CD4-positive, alpha-beta T cell treated with Interleukin-21 for 1 hour (primary cell): ENCODE measurements around the gene DDIAS.
"Not testable (repeated sequence)": the region's sequence is repeated elsewhere in the genome, so short reads cannot be mapped to it uniquely, and the experiment has no call there.

Source experiments
- DNase-seq: peaks from one replicate; pipeline ENCODE4 v3.0.0-alpha.2; 2020

Gene DDIAS

GRCh38 chr11:82929121-82929520 lies 27.6 kb downstream of the DDIAS start:
- no peak for DNase-seq

- no peak for DNase-seq
These were observed 28.7 kb downstream of the DDIAS start for GRCh38 chr11:82930229-82930628.

GRCh38 chr11:82930734-82931133 lies 29.2 kb downstream of the DDIAS start:
- no peak for DNase-seq

GRCh38 chr11:82932564-82932963 lies 31.0 kb downstream of the DDIAS start:
- DNase-seq, result no peak

- no peak for DNase-seq
These were observed 34.7 kb downstream of the DDIAS start for GRCh38 chr11:82936261-82936660.

GRCh38 chr11:82937554-82937953 lies 36.0 kb downstream of the DDIAS start:
- DNase-seq, result no peak

GRCh38 chr11:82939456-82939855 lies 37.9 kb downstream of the DDIAS start:
- no peak for DNase-seq

- no peak for DNase-seq
These were observed 40.8 kb downstream of the DDIAS start for GRCh38 chr11:82942376-82942775.

GRCh38 chr11:82943430-82943829 lies 41.9 kb downstream of the DDIAS start:
- not testable (repeated sequence) for DNase-seq

GRCh38 chr11:82944198-82944597 lies 42.7 kb downstream of the DDIAS start:
- no peak for DNase-seq

- not testable (repeated sequence) for DNase-seq
These were observed 43.5 kb downstream of the DDIAS start for GRCh38 chr11:82945041-82945440.

GRCh38 chr11:82945682-82946081 lies 44.1 kb downstream of the DDIAS start:
- DNase-seq, result no peak

- no peak for DNase-seq
These were observed 47.8 kb downstream of the DDIAS start for GRCh38 chr11:82949352-82949751.

- not testable (repeated sequence) for DNase-seq
These were observed 49.0 kb downstream of the DDIAS start for GRCh38 chr11:82950502-82950901.

GRCh38 chr11:82955736-82956453 lies 54.4 kb downstream of the DDIAS start:
- DNase-seq, result peak; percentile 80

- peak; percentile 79 for DNase-seq
These were observed 58.6 kb downstream of the DDIAS start for GRCh38 chr11:82959987-82960778.

GRCh38 chr11:82960779-82961143 lies 59.2 kb downstream of the DDIAS start:
- DNase-seq, result no peak

- DNase-seq, result not testable (repeated sequence)
These were observed 60.5 kb downstream of the DDIAS start for GRCh38 chr11:82962021-82962420.

- DNase-seq, result no peak
These were observed 65.8 kb downstream of the DDIAS start for GRCh38 chr11:82967381-82967780.

GRCh38 chr11:82969811-82970210 lies 68.3 kb downstream of the DDIAS start:
- DNase-seq, result no peak

- not testable (repeated sequence) for DNase-seq
These were observed 69.1 kb downstream of the DDIAS start for GRCh38 chr11:82970507-82971083.

- DNase-seq, result peak; percentile 69
These were observed 70.0 kb downstream of the DDIAS start for GRCh38 chr11:82971519-82971946.

- DNase-seq, result no peak
These were observed 70.6 kb downstream of the DDIAS start for GRCh38 chr11:82972103-82972502.

- DNase-seq, result no peak
These were observed 72.6 kb downstream of the DDIAS start for GRCh38 chr11:82974135-82974534.
